ENCODE results near the gene IRF3.

The IRF3 gene

DNA sequence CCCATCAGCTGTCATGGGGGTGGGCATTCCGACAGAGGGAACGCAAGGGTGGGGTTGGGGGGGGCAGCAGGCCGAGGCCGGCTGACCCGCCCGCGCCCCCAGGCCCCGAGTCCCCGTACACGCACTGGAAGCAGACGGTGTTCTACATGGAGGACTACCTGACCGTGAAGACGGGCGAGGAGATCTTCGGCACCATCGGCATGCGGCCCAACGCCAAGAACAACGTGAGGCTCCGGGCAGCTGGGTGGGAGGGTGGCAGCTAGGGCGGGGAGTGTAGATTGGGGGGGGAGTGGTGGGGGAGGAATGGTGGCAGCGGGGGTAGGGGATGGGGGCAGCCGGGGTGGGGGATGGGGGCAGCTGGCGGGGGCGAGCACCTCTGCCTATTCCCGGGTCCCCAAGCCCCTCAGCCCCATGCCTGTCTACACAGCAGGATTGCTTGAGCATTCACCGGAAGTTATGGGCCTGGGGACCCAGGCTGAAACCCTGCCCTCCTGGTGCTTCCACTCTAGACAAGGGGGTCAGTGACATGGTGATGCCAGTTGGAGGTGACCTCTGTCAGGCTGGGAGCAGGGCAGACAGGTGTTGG, 20.9 kb upstream of the IRF3 start:
- Histone ChIP-seq H3K4me3 (ENCODE audit: low read length) (no peak overlapping the region), H3K36me3 (ENCODE audit: control insufficient read depth, insufficient read depth, low read length) (peaks cover 43% of the 10 kb centered on the region), H3K9me3 (ENCODE audit: control insufficient read depth, insufficient read depth, low read length) (no peaks in the 10 kb centered on the region), H3K27me3 (ENCODE audit: control insufficient read depth, insufficient read depth, low read length) (no peaks in the 10 kb centered on the region), H3K4me1 (ENCODE audit: control insufficient read depth, insufficient read depth, low read length) (peaks cover 3% of the 10 kb centered on the region), H3K27ac (ENCODE audit: low read length) (no peak overlapping the region)
- no CpG with 5 or more reads among the region's 27 CpGs for WGBS (ENCODE audit: insufficient coverage, insufficient read length)
- DNase-seq (ENCODE audit: low read depth, low spot score) = no peak

DNA sequence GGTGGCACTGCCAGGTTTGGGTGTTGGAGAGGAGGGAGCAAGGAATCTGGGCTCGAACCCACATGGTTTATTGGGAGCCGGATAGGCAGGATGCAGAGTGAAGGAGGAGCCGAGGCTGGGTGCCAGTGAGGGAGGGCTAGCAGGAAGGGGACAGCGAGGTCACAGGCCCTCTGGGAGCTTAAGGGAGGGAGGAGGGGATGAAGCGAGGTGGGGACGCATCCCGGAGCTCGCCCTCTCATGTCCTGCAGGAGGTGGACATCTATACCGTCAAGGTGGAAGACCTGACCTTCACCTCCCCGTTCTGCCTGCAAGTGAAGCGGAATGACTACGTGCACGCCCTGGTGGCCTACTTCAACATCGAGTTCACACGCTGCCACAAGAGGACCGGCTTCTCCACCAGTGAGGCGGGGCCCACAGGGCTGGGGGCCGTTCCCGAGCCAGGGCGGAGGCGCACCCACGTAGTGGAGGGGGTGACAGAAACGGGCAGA, 20.2 kb upstream of the IRF3 start:
- Histone ChIP-seq H3K4me3 (ENCODE audit: low read length) (no peak overlapping the region), H3K27me3 (ENCODE audit: control insufficient read depth, insufficient read depth, low read length) (no peaks in the 10 kb centered on the region), H3K27ac (ENCODE audit: low read length) (no peak overlapping the region), H3K36me3 (ENCODE audit: control insufficient read depth, insufficient read depth, low read length) (peaks cover 46% of the 10 kb centered on the region), H3K4me1 (ENCODE audit: control insufficient read depth, insufficient read depth, low read length) (peaks cover 3% of the 10 kb centered on the region), H3K9me3 (ENCODE audit: control insufficient read depth, insufficient read depth, low read length) (no peaks in the 10 kb centered on the region)
- DNase-seq (ENCODE audit: low read depth, low spot score) = no peak
- WGBS (ENCODE audit: insufficient coverage, insufficient read length) = no CpG with 5 or more reads among the region's 23 CpGs

DNA sequence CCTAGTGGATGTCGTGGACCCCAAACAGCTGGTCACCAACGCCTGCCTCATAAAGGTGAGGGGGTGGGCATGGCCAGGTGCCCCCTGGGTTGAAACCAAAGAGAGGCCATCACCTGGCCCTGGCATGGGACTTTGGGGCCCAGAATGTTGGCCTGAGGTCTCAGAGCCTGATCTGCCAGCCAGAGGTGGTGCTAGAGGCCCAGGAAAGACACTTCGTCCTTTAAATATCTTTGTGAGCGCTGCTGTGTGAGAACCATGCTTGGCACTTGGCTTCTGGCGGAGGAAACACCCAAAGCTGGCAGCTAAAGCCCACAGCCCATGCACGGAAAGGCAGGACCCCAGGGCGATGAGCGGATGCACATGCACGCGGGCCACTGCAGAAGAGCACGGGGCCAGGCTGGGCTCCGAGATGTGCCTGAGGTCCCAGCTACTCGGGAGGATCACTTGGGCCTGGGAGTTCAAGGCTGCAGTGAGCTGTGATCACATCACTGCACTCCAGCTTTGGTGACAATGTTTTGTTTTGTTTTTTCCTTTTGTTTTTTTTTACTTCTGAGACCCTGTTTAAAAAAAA, 19.4 kb upstream of the IRF3 start:
- Histone ChIP-seq H3K27ac (ENCODE audit: low read length) (no peak overlapping the region), H3K27me3 (ENCODE audit: control insufficient read depth, insufficient read depth, low read length) (no peaks in the 10 kb centered on the region), H3K4me3 (ENCODE audit: low read length) (no peak overlapping the region), H3K4me1 (ENCODE audit: control insufficient read depth, insufficient read depth, low read length) (peaks cover 4% of the 10 kb centered on the region), H3K36me3 (ENCODE audit: control insufficient read depth, insufficient read depth, low read length) (peaks cover 46% of the 10 kb centered on the region), H3K9me3 (ENCODE audit: control insufficient read depth, insufficient read depth, low read length) (no peaks in the 10 kb centered on the region)
- no CpG with 5 or more reads among the region's 13 CpGs for WGBS (ENCODE audit: insufficient coverage, insufficient read length)
- no peak for DNase-seq (ENCODE audit: low read depth, low spot score)

DNA sequence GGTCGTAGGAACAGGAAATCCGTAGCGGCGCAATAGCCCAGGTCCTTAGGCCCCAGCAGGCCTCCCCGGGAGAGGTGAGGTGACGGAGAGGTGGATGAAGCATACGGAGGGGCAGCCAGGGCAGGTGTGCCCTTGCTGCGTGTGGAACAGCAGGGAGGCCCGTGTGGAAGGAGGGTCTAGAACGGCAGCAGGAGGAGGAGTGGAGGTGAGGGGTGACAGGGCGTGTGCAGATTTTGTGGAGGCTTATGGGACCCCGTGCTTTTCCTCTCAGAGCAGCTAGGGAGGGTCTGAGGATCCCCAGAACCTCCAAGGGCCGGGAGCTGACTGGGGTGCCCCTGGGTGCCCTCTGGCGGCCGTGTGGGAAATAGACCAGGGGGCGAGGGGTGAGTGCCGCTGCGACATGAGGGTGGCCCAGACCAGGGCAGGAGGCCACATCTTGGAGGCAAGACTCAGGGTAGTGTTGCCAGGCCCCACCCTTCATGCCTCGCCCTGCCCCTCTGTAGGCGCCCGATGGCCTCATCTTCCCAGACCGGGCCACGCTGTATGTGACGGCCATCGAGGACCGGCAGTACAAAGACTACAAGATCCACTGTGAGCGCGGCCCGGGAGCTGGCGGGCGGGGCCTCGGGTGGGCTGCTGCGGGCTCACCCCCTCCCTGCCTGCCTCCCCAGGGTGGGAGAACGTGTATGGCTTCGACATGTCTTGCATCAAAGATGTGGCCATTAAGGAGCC, 18.8 kb upstream of the IRF3 start:
- no peak overlapping the region for H3K27ac ChIP-seq (ENCODE audit: low read length)
- peaks cover 7% of the 10 kb centered on the region for H3K4me1 ChIP-seq (ENCODE audit: control insufficient read depth, insufficient read depth, low read length)
- no peak overlapping the region for H3K4me3 ChIP-seq (ENCODE audit: low read length)
- WGBS (ENCODE audit: insufficient coverage, insufficient read length) = no CpG with 5 or more reads among the region's 35 CpGs
- peaks cover 46% of the 10 kb centered on the region for H3K36me3 ChIP-seq (ENCODE audit: control insufficient read depth, insufficient read depth, low read length)
- DNase-seq (ENCODE audit: low read depth, low spot score) = no peak
- no peaks in the 10 kb centered on the region for H3K27me3 ChIP-seq (ENCODE audit: control insufficient read depth, insufficient read depth, low read length)
- no peaks in the 10 kb centered on the region for H3K9me3 ChIP-seq (ENCODE audit: control insufficient read depth, insufficient read depth, low read length)

DNA sequence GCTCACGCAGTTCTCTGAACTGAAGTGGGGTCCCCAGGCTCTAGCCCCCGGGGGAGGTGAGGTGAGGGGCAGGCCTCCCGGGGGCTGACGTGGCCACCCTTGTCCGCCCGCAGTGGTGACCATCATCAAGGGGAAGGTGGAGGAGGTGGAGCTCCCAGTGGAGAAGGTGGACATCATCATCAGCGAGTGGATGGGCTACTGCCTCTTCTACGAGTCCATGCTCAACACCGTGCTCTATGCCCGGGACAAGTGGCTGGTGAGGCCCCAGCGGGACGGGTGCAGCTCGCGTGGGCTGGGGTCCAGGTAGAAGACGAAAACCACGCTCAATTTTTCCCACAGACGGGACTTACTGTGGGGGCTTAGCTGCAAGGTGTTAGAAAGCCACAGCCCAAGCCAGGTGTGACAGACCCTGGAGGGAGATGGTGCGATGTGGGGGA, 18.2 kb upstream of the IRF3 start:
- WGBS (ENCODE audit: insufficient coverage, insufficient read length) = no CpG with 5 or more reads among the region's 18 CpGs
- Histone ChIP-seq H3K36me3 (ENCODE audit: control insufficient read depth, insufficient read depth, low read length) (peaks cover 46% of the 10 kb centered on the region), H3K27me3 (ENCODE audit: control insufficient read depth, insufficient read depth, low read length) (no peaks in the 10 kb centered on the region), H3K4me3 (ENCODE audit: low read length) (no peak overlapping the region), H3K27ac (ENCODE audit: low read length) (no peak overlapping the region), H3K4me1 (ENCODE audit: control insufficient read depth, insufficient read depth, low read length) (peaks cover 8% of the 10 kb centered on the region), H3K9me3 (ENCODE audit: control insufficient read depth, insufficient read depth, low read length) (no peaks in the 10 kb centered on the region)
- no peak for DNase-seq (ENCODE audit: low read depth, low spot score)

DNA sequence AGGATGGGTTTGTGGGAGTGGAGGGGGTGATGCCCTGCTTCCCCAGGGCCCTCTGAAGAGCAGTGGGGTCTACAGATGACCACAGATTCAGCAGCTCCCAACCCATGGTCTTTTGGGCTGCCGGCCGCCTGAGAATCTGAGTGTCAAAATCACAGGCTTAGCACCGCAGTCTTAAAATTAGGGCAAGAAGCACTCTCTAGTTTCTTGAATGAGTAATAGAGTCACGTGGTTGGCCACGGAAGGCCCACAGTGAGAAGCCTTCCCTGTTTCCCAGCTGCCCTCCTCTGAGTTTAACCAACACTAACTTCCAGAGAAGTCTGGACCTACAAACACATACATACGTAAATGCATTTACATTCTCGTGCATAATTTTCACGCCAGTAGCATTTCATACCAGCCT, 16.6 kb upstream of the IRF3 start:
- H3K4me3 ChIP-seq (ENCODE audit: low read length) = no peak overlapping the region
- peaks cover 41% of the 10 kb centered on the region for H3K36me3 ChIP-seq (ENCODE audit: control insufficient read depth, insufficient read depth, low read length)
- no CpG with 5 or more reads among the region's 8 CpGs for WGBS (ENCODE audit: insufficient coverage, insufficient read length)
- no peaks in the 10 kb centered on the region for H3K9me3 ChIP-seq (ENCODE audit: control insufficient read depth, insufficient read depth, low read length)
- H3K27me3 ChIP-seq (ENCODE audit: control insufficient read depth, insufficient read depth, low read length) = no peaks in the 10 kb centered on the region
- no peak overlapping the region for H3K27ac ChIP-seq (ENCODE audit: low read length)
- peaks cover 6% of the 10 kb centered on the region; the same call in 1 of the 2 replicates for H3K4me1 ChIP-seq (ENCODE audit: control insufficient read depth, insufficient read depth, low read length)
- no peak for DNase-seq (ENCODE audit: low read depth, low spot score)

DNA sequence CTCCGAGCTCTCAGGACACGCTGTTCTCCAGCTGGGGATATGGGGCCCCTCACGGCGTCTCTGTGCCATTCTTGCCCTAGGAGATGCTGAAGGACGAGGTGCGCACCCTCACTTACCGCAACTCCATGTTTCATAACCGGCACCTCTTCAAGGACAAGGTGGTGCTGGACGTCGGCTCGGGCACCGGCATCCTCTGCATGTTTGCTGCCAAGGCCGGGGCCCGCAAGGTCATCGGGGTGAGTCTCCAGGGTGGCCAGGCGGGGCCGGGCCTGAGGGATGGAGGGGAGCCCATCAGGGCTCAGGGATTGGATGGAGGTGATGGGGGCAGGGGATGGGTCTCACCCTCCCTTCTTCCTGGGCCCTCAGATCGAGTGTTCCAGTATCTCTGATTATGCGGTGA, 16.2 kb upstream of the IRF3 start:
- Histone ChIP-seq H3K36me3 (ENCODE audit: control insufficient read depth, insufficient read depth, low read length) (peaks cover 39% of the 10 kb centered on the region), H3K4me1 (ENCODE audit: control insufficient read depth, insufficient read depth, low read length) (peaks cover 6% of the 10 kb centered on the region; the same call in 1 of the 2 replicates), H3K27me3 (ENCODE audit: control insufficient read depth, insufficient read depth, low read length) (no peaks in the 10 kb centered on the region), H3K4me3 (ENCODE audit: low read length) (no peak overlapping the region), H3K27ac (ENCODE audit: low read length) (no peak overlapping the region), H3K9me3 (ENCODE audit: control insufficient read depth, insufficient read depth, low read length) (no peaks in the 10 kb centered on the region)
- WGBS (ENCODE audit: insufficient coverage, insufficient read length) = no CpG with 5 or more reads among the region's 19 CpGs
- DNase-seq (ENCODE audit: low read depth, low spot score) = no peak

DNA sequence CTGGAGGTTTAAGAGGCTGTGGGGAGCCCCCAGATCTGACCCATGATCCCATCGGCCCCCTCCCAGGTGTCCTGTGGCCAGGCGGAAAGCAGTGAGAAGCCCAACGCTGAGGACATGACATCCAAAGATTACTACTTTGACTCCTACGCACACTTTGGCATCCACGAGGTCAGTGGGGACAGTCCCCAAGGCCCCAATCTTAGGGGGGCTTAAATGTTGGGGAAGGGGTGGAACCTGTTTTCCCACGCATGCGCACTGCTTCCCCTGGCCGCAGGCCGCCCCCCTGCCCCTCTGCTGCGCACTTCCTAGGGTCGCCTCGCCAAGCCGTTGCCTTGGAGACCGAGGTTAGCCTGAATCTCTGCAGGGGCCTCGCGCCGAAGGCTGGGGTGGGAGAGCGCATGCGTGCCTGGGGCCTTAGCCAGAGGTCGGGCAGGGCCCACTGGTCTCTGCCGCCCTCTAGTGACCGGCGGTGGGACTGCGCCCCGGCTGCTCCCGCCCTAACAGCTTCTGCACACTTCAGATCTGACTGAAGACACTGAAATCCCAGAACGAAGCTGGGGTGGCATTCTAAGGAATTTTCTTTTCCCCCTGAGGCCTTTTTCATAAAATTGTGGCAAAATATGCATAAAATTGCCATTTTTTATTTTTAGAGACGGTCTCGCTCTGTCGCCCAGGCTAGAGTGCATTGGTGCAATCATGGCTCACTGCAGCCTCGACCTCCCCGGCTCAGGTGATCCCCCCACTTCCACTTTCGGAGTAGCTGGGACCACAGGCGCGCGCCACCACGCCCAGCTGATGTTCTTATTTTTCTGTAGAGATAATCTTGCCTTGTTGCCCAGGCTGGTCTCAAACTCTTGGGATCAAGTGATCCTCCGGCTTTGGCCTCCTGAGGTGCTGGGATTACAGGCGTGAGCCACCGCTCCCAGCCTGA, 15.0 kb upstream of the IRF3 start:
- H3K27ac ChIP-seq (ENCODE audit: low read length) = no peak overlapping the region
- DNase-seq (ENCODE audit: low read depth, low spot score) = no peak
- no CpG with 5 or more reads among the region's 40 CpGs for WGBS (ENCODE audit: insufficient coverage, insufficient read length)
- peaks cover 6% of the 10 kb centered on the region; the same call in 1 of the 2 replicates for H3K4me1 ChIP-seq (ENCODE audit: control insufficient read depth, insufficient read depth, low read length)
- H3K4me3 ChIP-seq (ENCODE audit: low read length) = no peak overlapping the region
- no peaks in the 10 kb centered on the region for H3K9me3 ChIP-seq (ENCODE audit: control insufficient read depth, insufficient read depth, low read length)
- peaks cover 31% of the 10 kb centered on the region for H3K36me3 ChIP-seq (ENCODE audit: control insufficient read depth, insufficient read depth, low read length)
- H3K27me3 ChIP-seq (ENCODE audit: control insufficient read depth, insufficient read depth, low read length) = no peaks in the 10 kb centered on the region

DNA sequence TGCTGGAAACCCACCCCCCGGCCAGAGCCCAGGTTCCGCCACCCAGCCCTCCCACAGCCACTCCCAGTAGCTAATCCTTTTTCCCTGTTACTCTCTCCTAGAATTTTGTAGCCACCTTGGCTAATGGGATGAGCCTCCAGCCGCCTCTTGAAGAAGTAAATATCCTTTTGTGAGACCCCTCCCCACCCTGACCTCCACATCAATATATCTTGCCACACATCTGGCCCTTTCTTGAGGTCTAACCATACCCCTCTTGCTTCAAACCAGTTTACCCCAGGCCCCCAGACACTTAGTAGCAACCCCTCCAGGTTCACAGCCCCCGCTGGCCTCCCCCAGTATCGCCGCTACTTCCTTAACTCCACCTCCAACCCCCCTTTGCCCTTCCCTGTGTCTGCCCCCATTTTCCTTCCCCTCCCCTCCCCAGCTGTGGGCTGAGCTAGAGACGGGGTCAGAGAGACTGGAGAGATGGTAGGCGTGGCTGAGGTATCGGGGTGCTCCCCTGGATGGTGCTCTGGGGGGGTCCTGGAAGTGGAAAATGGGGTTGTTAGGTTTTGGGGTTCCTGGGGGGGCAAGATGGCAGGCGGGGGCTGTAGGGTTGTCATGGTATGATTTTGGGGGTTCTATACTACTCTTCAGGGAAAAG, 14.2 kb upstream of the IRF3 start:
- peaks cover 6% of the 10 kb centered on the region; the same call in 1 of the 2 replicates for H3K4me1 ChIP-seq (ENCODE audit: control insufficient read depth, insufficient read depth, low read length)
- no peak overlapping the region for H3K4me3 ChIP-seq (ENCODE audit: low read length)
- H3K27me3 ChIP-seq (ENCODE audit: control insufficient read depth, insufficient read depth, low read length) = no peaks in the 10 kb centered on the region
- H3K9me3 ChIP-seq (ENCODE audit: control insufficient read depth, insufficient read depth, low read length) = no peaks in the 10 kb centered on the region
- WGBS (ENCODE audit: insufficient coverage, insufficient read length) = no CpG with 5 or more reads among the region's 10 CpGs
- peaks cover 25% of the 10 kb centered on the region for H3K36me3 ChIP-seq (ENCODE audit: control insufficient read depth, insufficient read depth, low read length)
- no peak for DNase-seq (ENCODE audit: low read depth, low spot score)
- H3K27ac ChIP-seq (ENCODE audit: low read length) = no peak overlapping the region

All from iPS DF 6.9 (cell line).